H1 (cell line): ENCODE data around the gene GLOD4. TPM values are rescaled to one million over a fixed set of nuclear protein-coding genes. Genes with fewer than 3 reads are reported as not detected.

Experiments used
- CBX8 ChIP-seq: fragments of 300-800, 300-1000 bp; sonication (generic); IDR thresholded peaks from 2 replicates; pipeline ENCODE4 v1.7.1; 2016; ENCODE audit warnings: low read depth, low read length, borderline replicate concordance
- JUND ChIP-seq: IDR thresholded peaks from 2 replicates; pipeline ENCODE4 v1.6.1; 2011; ENCODE audit warnings: mild to moderate bottlenecking, improper control_type of control experiment, low read length
- KDM1A ChIP-seq: fragments of 200-600, 300-600 bp; sonication (generic); IDR thresholded peaks from 2 replicates; pipeline ENCODE4 v1.7.1; 2016; ENCODE audit warnings: mild to moderate bottlenecking, low read length, borderline replicate concordance
- MAFK ChIP-seq: IDR thresholded peaks from 2 replicates; pipeline ENCODE4 v1.6.1; 2012; ENCODE audit warnings: low read depth, mild to moderate bottlenecking, improper control_type of control experiment, low read length
- RAD21 ChIP-seq, 2 experiments: IDR thresholded peaks in 1 of 2; conservative IDR thresholded peaks in 1 of 2; 2 replicates each; pipeline ENCODE4 v1.6.1; 2011; ENCODE audit warnings: low read depth in 2 of 2, low read length in 2 of 2, improper control_type of control experiment in 1 of 2, inconsistent platforms in 1 of 2, mild to moderate bottlenecking in 1 of 2, moderate library complexity in 1 of 2
- SIN3A ChIP-seq, 2 experiments: IDR thresholded peaks in 1 of 2; conservative IDR thresholded peaks in 1 of 2; 2 replicates each; pipeline ENCODE4 v1.6.1; 2011 to 2012; ENCODE audit warnings: low read length in 2 of 2, improper control_type of control experiment in 1 of 2, low read depth in 1 of 2, mild to moderate bottlenecking in 1 of 2
- SP2 ChIP-seq: IDR thresholded peaks from 2 replicates; pipeline ENCODE4 v1.6.1; 2012; ENCODE audit warnings: mild to moderate bottlenecking, low read length, inconsistent platforms
- polyA plus RNA-seq, 7 experiments: library from polyadenylated mRNA; depleted of rRNA in 3 of 7; stranded (reverse) in 5 of 7; unstranded in 2 of 7; fragments of >200 nt in 5 of 7; fragments of 200-250 nt in 2 of 7; gene quantifications; 1 replicate in 5 of 7; 2 replicates in 1 of 7; 4 replicates in 1 of 7; pipeline versions ENCODE4 v1.2.1 to v1.2.3, GENCODE V29; 2011 to 2013; ENCODE audit warnings: missing spikeins in 2 of 7, mixed read lengths in 2 of 7
- total RNA-seq: library from RNA; stranded (reverse); fragmentation: NEBNext Ultra II Directional; extraction: Animal tissue kit (Norgen Biotek cat#: 25700); gene quantifications from 2 replicates; pipeline ENCODE4 v1.2.1, GENCODE V29; 2021
- TF ChIP-seq, protein P1 (sequence below): fragments of 300-600 bp; sonication (generic); IDR thresholded peaks from 2 replicates; pipeline ENCODE4 v1.7.1; 2012; ENCODE audit warnings: low read length, moderate library complexity, mild to moderate bottlenecking, inconsistent platforms; ENCODE audit not compliant: insufficient replicate concordance
- TF ChIP-seq, protein P2 (sequence below): IDR thresholded peaks from 2 replicates; pipeline ENCODE4 v1.6.1; 2012; ENCODE audit warnings: inconsistent platforms

GLOD4 gene
- total and polyA plus RNA-seq, 2 of the 8 experiments (the other 6 are each of a cell fraction or from before 2014, with no cell fraction given): 36.8 to 81.3 TPM

DNA sequence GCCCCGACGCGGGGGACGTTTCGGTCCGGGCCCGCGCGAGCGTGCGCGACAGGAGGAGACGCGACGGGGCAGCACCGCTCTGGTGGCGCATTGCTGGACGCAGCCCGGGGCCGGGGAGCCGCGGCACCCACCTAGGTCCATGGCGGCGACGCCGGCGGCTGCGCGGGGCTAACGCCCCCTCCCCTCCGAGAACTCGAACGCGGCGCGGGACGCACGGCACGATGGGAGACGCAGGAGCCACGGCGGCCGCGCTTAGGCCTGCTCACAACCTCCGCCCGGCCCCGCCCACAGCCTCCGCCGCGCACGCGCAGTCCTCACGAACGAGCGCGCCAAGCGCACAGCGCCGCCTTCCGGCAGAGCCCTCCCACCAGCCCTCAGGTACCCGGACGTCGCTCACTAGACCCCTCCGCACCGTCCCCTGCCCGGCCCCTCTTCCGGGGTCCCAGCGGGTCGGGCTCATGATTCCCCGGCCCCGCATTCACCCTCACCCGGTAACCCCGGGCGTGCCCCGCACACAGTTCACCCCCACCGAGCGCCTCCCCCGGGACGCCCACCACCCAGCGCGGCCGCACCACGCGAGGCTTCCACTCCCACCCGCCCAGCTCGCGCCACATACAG lies 30.0 kb downstream of the GLOD4 start, which contains the start of gene GEMIN4 (continued):
- TF ChIP-seq, protein P1, sequence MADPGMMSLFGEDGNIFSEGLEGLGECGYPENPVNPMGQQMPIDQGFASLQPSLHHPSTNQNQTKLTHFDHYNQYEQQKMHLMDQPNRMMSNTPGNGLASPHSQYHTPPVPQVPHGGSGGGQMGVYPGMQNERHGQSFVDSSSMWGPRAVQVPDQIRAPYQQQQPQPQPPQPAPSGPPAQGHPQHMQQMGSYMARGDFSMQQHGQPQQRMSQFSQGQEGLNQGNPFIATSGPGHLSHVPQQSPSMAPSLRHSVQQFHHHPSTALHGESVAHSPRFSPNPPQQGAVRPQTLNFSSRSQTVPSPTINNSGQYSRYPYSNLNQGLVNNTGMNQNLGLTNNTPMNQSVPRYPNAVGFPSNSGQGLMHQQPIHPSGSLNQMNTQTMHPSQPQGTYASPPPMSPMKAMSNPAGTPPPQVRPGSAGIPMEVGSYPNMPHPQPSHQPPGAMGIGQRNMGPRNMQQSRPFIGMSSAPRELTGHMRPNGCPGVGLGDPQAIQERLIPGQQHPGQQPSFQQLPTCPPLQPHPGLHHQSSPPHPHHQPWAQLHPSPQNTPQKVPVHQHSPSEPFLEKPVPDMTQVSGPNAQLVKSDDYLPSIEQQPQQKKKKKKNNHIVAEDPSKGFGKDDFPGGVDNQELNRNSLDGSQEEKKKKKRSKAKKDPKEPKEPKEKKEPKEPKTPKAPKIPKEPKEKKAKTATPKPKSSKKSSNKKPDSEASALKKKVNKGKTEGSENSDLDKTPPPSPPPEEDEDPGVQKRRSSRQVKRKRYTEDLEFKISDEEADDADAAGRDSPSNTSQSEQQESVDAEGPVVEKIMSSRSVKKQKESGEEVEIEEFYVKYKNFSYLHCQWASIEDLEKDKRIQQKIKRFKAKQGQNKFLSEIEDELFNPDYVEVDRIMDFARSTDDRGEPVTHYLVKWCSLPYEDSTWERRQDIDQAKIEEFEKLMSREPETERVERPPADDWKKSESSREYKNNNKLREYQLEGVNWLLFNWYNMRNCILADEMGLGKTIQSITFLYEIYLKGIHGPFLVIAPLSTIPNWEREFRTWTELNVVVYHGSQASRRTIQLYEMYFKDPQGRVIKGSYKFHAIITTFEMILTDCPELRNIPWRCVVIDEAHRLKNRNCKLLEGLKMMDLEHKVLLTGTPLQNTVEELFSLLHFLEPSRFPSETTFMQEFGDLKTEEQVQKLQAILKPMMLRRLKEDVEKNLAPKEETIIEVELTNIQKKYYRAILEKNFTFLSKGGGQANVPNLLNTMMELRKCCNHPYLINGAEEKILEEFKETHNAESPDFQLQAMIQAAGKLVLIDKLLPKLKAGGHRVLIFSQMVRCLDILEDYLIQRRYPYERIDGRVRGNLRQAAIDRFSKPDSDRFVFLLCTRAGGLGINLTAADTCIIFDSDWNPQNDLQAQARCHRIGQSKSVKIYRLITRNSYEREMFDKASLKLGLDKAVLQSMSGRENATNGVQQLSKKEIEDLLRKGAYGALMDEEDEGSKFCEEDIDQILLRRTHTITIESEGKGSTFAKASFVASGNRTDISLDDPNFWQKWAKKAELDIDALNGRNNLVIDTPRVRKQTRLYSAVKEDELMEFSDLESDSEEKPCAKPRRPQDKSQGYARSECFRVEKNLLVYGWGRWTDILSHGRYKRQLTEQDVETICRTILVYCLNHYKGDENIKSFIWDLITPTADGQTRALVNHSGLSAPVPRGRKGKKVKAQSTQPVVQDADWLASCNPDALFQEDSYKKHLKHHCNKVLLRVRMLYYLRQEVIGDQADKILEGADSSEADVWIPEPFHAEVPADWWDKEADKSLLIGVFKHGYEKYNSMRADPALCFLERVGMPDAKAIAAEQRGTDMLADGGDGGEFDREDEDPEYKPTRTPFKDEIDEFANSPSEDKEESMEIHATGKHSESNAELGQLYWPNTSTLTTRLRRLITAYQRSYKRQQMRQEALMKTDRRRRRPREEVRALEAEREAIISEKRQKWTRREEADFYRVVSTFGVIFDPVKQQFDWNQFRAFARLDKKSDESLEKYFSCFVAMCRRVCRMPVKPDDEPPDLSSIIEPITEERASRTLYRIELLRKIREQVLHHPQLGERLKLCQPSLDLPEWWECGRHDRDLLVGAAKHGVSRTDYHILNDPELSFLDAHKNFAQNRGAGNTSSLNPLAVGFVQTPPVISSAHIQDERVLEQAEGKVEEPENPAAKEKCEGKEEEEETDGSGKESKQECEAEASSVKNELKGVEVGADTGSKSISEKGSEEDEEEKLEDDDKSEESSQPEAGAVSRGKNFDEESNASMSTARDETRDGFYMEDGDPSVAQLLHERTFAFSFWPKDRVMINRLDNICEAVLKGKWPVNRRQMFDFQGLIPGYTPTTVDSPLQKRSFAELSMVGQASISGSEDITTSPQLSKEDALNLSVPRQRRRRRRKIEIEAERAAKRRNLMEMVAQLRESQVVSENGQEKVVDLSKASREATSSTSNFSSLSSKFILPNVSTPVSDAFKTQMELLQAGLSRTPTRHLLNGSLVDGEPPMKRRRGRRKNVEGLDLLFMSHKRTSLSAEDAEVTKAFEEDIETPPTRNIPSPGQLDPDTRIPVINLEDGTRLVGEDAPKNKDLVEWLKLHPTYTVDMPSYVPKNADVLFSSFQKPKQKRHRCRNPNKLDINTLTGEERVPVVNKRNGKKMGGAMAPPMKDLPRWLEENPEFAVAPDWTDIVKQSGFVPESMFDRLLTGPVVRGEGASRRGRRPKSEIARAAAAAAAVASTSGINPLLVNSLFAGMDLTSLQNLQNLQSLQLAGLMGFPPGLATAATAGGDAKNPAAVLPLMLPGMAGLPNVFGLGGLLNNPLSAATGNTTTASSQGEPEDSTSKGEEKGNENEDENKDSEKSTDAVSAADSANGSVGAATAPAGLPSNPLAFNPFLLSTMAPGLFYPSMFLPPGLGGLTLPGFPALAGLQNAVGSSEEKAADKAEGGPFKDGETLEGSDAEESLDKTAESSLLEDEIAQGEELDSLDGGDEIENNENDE: no peak
- no peak for TF ChIP-seq MAFK
- no peak; the same call in 1 of the 2 replicates for TF ChIP-seq JUND
- no peak for TF ChIP-seq SIN3A (conservative IDR thresholded peaks at IDR 0.05 in 1 of 2, IDR thresholded peaks at IDR 0.05 in 1 of 2; ENCODE audit: low read depth in 1 of 2, low read length in 2 of 2)
- peak; percentile 37 to 48; a peak in 3 of 4 replicates for TF ChIP-seq RAD21 (IDR thresholded peaks at IDR 0.05 in 1 of 2, conservative IDR thresholded peaks at IDR 0.05 in 1 of 2; ENCODE audit: low read depth in 2 of 2, low read length in 2 of 2)
- TF ChIP-seq, protein P2, sequence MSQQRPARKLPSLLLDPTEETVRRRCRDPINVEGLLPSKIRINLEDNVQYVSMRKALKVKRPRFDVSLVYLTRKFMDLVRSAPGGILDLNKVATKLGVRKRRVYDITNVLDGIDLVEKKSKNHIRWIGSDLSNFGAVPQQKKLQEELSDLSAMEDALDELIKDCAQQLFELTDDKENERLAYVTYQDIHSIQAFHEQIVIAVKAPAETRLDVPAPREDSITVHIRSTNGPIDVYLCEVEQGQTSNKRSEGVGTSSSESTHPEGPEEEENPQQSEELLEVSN: peak; percentile 48; the same call in 1 of the 2 replicates
- TF ChIP-seq KDM1A: no peak
- TF ChIP-seq SP2: no peak
- no peak for TF ChIP-seq CBX8
